Spleen (tissue), 11 donors: ENCODE measurements around the gene IGSF21. TPM values are rescaled to one million over a fixed set of nuclear protein-coding genes. Genes with fewer than 3 reads are reported as not detected.
A peak's percentile ranks its signal among the peaks of the same experiment; 100 is the strongest.

Experiments used
- DNase-seq: peaks from one replicate; pipeline ENCODE4 v3.0.0-alpha.2; 2020
- H3K27ac ChIP-seq, 8 donors: fragments of 200-600 bp; sonication (generic) in 7 of 8; 1 replicate in 4 of 8; 2 replicates in 4 of 8; pipeline versions ENCODE4 v1.5.0 to v1.8.0; 2016 to 2021; ENCODE audit warnings: inconsistent platforms in 4 of 8, mild to moderate bottlenecking in 4 of 8, moderate library complexity in 1 of 8
- H3K27me3 ChIP-seq, 7 donors: fragments of 200-600 bp; sonication (generic) in 6 of 7; replicated peaks in 1 of 7; 1 replicate in 4 of 7; 2 replicates in 3 of 7; pipeline versions ENCODE4 v1.5.0 to v1.8.0; 2016 to 2021; ENCODE audit warnings: inconsistent platforms in 3 of 7, mild to moderate bottlenecking in 1 of 7
- H3K36me3 ChIP-seq, 6 donors: fragments of 200-600 bp; sonication (generic) in 5 of 6; 1 replicate in 4 of 6; 2 replicates in 2 of 6; pipeline versions ENCODE4 v1.5.0 to v1.8.0; 2016 to 2021; ENCODE audit warnings: inconsistent platforms in 2 of 6
- H3K4me1 ChIP-seq, 6 donors: fragments of 200-600 bp; sonication (generic) in 5 of 6; 1 replicate in 3 of 6; 2 replicates in 3 of 6; pipeline versions ENCODE4 v1.5.0 to v1.8.0; 2016 to 2021; ENCODE audit warnings: inconsistent platforms in 3 of 6
- H3K4me3 ChIP-seq, 8 donors: fragments of 200-600 bp; sonication (generic) in 7 of 8; 1 replicate in 4 of 8; 2 replicates in 4 of 8; pipeline versions ENCODE4 v1.5.0 to v1.8.0; 2016 to 2021; ENCODE audit warnings: inconsistent platforms in 4 of 8, mild to moderate bottlenecking in 4 of 8, moderate library complexity in 2 of 8
- H3K9me3 ChIP-seq, 8 donors: fragments of 200-600 bp; sonication (generic) in 7 of 8; 1 replicate in 4 of 8; 2 replicates in 4 of 8; pipeline versions ENCODE4 v1.5.0 to v1.8.0; 2016 to 2021; ENCODE audit warnings: inconsistent platforms in 4 of 8
- POLR2A ChIP-seq, 3 donors: fragments of 450-650 bp; IDR thresholded peaks; one replicate each; pipeline ENCODE4 v1.5.1; 2017; ENCODE audit warnings: antibody characterized with exemption in 3 of 3, mild to moderate bottlenecking in 1 of 3
- POLR2AphosphoS5 ChIP-seq, 3 donors: sonication (generic); formaldehyde crosslinking; IDR thresholded peaks; one replicate each; pipeline ENCODE4 v1.5.1; 2017; ENCODE audit warnings: antibody characterized with exemption in 3 of 3
- WGBS, 5 donors: extraction: QIAGEN DNeasy Blood & Tissue Kit in 3 of 5; methylation state at CpG; one replicate each; pipeline versions ENCODE4 v1.1.5 to v1.1.7; 2013 to 2018; 5-methylcytosine and 5-hydroxymethylcytosine counted together
- intact Hi-C: fragments of 100-400 bp; cut with DNase I; formaldehyde crosslinking; loops from one replicate; pipeline ENCODE4 v1.15.0; 2023; ENCODE audit warnings: low total_unique reads
- polyA plus RNA-seq, 3 donors: library from polyadenylated mRNA; stranded (reverse); fragments of 200-250 nt; gene quantifications; one replicate each; pipeline ENCODE4 v1.2.1, GENCODE V29; 2013
- total RNA-seq, 7 donors: library from RNA; depleted of rRNA in 3 of 7; stranded (reverse); fragments of >200 nt in 3 of 7; fragmentation: NEBNext Ultra II Directional in 4 of 7; extraction: Animal tissue kit (Norgen Biotek cat#: 25700) in 4 of 7; gene quantifications; one replicate each; pipeline versions ENCODE4 v1.1.0 to v1.2.1, GENCODE V29; 2016 to 2021
- TF ChIP-seq, protein P1 (sequence below), 11 experiments: fragments of 200-600 bp in 7 of 11; fragments of 450-650 bp in 4 of 11; sonication (generic) in 4 of 11; IDR thresholded peaks in 8 of 11; conservative IDR thresholded peaks in 3 of 11; 1 replicate in 7 of 11; 2 replicates in 4 of 11; pipeline versions ENCODE4 v1.4.0 to v1.8.0; 2016 to 2021; ENCODE audit warnings: antibody characterized with exemption in 11 of 11, inconsistent platforms in 4 of 11, mild to moderate bottlenecking in 1 of 11
- donor health status: healthy with polysubstance abuse.
- donor health status: DM: no; HTN: no; CAD: no; lungs with moderate emphysema.
- donor health status: DM: no; HTN: no; CAD: no.
- donor health status: Bipolar disorder and iron deficiency.
- donor health status: healthy.
- donor health status: DM: no; HTN: no; CAD: no.
- donor health status: DM: yes; HTN: yes; CAD: no.

Gene IGSF21
- total and polyA plus RNA-seq, 10 donors = 1.6 to 35.0 (median 20.6) TPM

DNA sequence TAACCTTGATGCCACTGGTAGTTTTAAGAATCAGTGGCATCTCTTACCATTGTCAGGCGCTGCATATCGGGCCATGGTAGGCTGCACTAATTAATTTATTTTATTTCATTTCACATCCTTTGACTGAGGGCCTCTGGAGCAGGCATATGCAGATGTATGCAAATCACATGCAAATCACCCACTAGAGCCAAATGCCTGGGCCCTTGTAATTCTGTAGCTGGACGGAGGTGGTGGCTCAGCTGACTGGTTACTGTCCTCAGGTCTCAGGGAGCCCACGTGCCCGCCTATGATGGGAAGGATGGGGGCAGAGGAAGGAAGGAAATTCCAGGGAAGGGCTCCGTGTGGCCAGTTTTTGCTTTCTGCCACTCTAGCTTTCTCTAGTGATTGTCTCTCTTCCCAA lies 122.7 kb downstream of the IGSF21 start:
- Histone ChIP-seq H3K36me3 (no peaks in the 10 kb centered on the region), H3K9me3 (peaks cover 0 to 31% (median 21%) of the 10 kb centered on the region in 8 donors), H3K4me1 (no peaks in the 10 kb centered on the region), H3K27ac (no peak overlapping the region), H3K4me3 (no peak overlapping the region), H3K27me3 (peaks cover 0 to 65% (median 0%) of the 10 kb centered on the region in 7 donors)
- WGBS, 5 donors = 36 to 43% (median 38%) methylated on average over 6 of the region's 6 CpGs
- intact Hi-C loops = no loop called here
- no peak for DNase-seq
- TF ChIP-seq POLR2A (IDR thresholded peaks at IDR 0.05) = no peak
- TF ChIP-seq, protein P1, sequence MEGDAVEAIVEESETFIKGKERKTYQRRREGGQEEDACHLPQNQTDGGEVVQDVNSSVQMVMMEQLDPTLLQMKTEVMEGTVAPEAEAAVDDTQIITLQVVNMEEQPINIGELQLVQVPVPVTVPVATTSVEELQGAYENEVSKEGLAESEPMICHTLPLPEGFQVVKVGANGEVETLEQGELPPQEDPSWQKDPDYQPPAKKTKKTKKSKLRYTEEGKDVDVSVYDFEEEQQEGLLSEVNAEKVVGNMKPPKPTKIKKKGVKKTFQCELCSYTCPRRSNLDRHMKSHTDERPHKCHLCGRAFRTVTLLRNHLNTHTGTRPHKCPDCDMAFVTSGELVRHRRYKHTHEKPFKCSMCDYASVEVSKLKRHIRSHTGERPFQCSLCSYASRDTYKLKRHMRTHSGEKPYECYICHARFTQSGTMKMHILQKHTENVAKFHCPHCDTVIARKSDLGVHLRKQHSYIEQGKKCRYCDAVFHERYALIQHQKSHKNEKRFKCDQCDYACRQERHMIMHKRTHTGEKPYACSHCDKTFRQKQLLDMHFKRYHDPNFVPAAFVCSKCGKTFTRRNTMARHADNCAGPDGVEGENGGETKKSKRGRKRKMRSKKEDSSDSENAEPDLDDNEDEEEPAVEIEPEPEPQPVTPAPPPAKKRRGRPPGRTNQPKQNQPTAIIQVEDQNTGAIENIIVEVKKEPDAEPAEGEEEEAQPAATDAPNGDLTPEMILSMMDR (IDR thresholded peaks at IDR 0.05 in 8 of 11, conservative IDR thresholded peaks at IDR 0.05 in 3 of 11) = no peak
- TF ChIP-seq POLR2AphosphoS5 (IDR thresholded peaks at IDR 0.05) = no peak

DNA sequence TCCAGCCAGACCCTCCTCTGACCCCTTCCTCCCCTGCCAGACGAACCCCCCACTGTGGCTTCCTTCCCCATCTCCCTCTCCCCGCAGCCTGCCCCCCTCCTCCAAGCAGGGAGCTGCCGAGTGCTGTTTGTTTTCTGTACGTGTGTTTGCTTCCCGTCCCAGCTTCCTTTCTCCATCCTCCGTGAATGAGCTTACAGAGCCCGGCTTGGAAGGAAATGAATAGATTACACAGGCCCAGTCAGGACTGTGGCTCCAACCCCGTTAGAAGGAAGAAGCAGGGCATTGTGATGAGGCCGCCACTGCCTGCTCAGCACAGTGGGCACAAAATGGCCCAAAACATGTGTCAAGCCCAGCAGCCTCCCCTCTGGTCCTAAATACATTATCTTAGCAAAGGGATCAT lies 123.2 kb downstream of the IGSF21 start:
- no peaks in the 10 kb centered on the region for H3K4me1 ChIP-seq
- WGBS, 5 donors = 5 to 12% (median 10%) methylated on average over 9 of the region's 9 CpGs
- no peaks in the 10 kb centered on the region for H3K36me3 ChIP-seq
- no peak for DNase-seq
- H3K9me3 ChIP-seq = peaks cover 0 to 31% (median 21%) of the 10 kb centered on the region in 8 donors
- intact Hi-C loops = no loop called here
- no peak overlapping the region for H3K27ac ChIP-seq
- H3K27me3 ChIP-seq = peaks cover 0 to 64% (median 0%) of the 10 kb centered on the region in 7 donors
- TF ChIP-seq POLR2A (IDR thresholded peaks at IDR 0.05) = no peak
- TF ChIP-seq, protein P1 (IDR thresholded peaks at IDR 0.05 in 8 of 11, conservative IDR thresholded peaks at IDR 0.05 in 3 of 11) = no peak
- TF ChIP-seq POLR2AphosphoS5 (IDR thresholded peaks at IDR 0.05) = no peak
- H3K4me3 ChIP-seq = no peak overlapping the region

DNA sequence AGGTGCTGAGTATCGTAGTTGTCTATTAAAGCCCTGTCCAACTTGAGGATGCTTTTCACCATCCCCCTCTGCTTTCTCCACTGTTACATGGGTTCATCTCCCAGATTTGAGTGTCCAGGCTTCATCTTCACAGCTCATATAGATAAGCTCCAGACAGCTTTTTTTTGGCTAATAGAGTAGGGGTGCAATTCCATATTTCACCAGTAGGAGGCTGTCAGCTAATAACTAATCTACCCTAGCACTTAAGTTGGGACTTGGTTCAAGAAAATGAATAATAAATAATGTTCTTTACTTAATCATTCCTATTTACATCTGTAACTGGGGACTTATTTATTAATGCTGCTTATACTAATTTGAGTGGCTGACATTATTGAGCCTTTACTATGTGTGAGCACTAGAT lies 124.5 kb downstream of the IGSF21 start:
- H3K9me3 ChIP-seq = peaks cover 0 to 31% (median 21%) of the 10 kb centered on the region in 8 donors
- no peak overlapping the region for H3K4me3 ChIP-seq
- intact Hi-C loops = no loop called here
- no peaks in the 10 kb centered on the region for H3K4me1 ChIP-seq
- TF ChIP-seq POLR2A (IDR thresholded peaks at IDR 0.05) = no peak
- TF ChIP-seq, protein P1 (IDR thresholded peaks at IDR 0.05 in 8 of 11, conservative IDR thresholded peaks at IDR 0.05 in 3 of 11) = peak in 2 of 11 experiments; percentile 14 to 30
- H3K27me3 ChIP-seq = peaks cover 0 to 55% (median 0%) of the 10 kb centered on the region in 7 donors
- H3K27ac ChIP-seq = no peak overlapping the region
- DNase-seq = no peak
- no peaks in the 10 kb centered on the region for H3K36me3 ChIP-seq
- 92 to 100% (median 96%) methylated on average over 1 of the region's 1 CpG for WGBS, 5 donors

- Histone ChIP-seq H3K9me3 (peaks cover 0 to 31% (median 21%) of the 10 kb centered on the region in 8 donors), H3K4me1 (no peaks in the 10 kb centered on the region), H3K36me3 (no peaks in the 10 kb centered on the region), H3K4me3 (no peak overlapping the region), H3K27me3 (peaks cover 0 to 56% (median 0%) of the 10 kb centered on the region in 7 donors), H3K27ac (no peak overlapping the region)
- intact Hi-C loops = no loop called here
- 80 to 86% (median 84%) methylated on average over 5 of the region's 5 CpGs for WGBS, 5 donors
- TF ChIP-seq, protein P1 (IDR thresholded peaks at IDR 0.05 in 8 of 11, conservative IDR thresholded peaks at IDR 0.05 in 3 of 11) = no peak
- TF ChIP-seq POLR2AphosphoS5 (IDR thresholded peaks at IDR 0.05) (no peak), POLR2A (IDR thresholded peaks at IDR 0.05) (no peak)
- no peak for DNase-seq
These were observed 125.7 kb downstream of the IGSF21 start for GRCh38 chr1:18233176-18233864.
